Adrenal gland (tissue), 12 donors: Measurements from ENCODE around the gene CLEC16A. TPM values are rescaled to one million over a fixed set of nuclear protein-coding genes. Genes with fewer than 3 reads are reported as not detected.

ENCODE experiments used
- DNase-seq, 7 donors: peaks; one replicate each; pipeline ENCODE4 v3.0.0-alpha.2; 2019 to 2020
- H3K27ac ChIP-seq, 5 donors: fragments of 200-600 bp; sonication (generic) in 4 of 5; 1 replicate in 3 of 5; 2 replicates in 2 of 5; pipeline versions ENCODE4 v1.5.1 to v1.8.0; 2016 to 2020; ENCODE audit warnings: mild to moderate bottlenecking in 1 of 5
- H3K27me3 ChIP-seq: fragments of 200-600 bp; 2 replicates; pipeline ENCODE4 v1.8.0; 2021
- H3K36me3 ChIP-seq, 2 donors: fragments of 200-600 bp; replicated peaks in 1 of 2; 1 replicate in 1 of 2; 2 replicates in 1 of 2; pipeline versions ENCODE4 v1.5.1 to v1.8.0; 2018 to 2022
- H3K4me1 ChIP-seq, 2 donors: fragments of 200-600 bp; replicated peaks in 1 of 2; 1 replicate in 1 of 2; 2 replicates in 1 of 2; pipeline versions ENCODE4 v1.5.1 to v1.8.0; 2018 to 2021
- H3K4me3 ChIP-seq, 4 donors: fragments of 200-600 bp; sonication (generic) in 3 of 4; one replicate each; pipeline ENCODE4 v1.5.1; 2016 to 2018
- H3K9me3 ChIP-seq, 3 donors: fragments of 200-600 bp; sonication (generic) in 1 of 3; replicated peaks in 1 of 3; 1 replicate in 2 of 3; 2 replicates in 1 of 3; pipeline versions ENCODE4 v1.5.1 to v1.8.0; 2016 to 2021
- CTCF ChIP-seq, 6 experiments: fragments of 450-650 bp in 4 of 6; fragments of 200-600 bp in 2 of 6; sonication (generic) in 1 of 6; IDR thresholded peaks; 1 replicate in 5 of 6; 2 replicates in 1 of 6; pipeline versions ENCODE4 v1.5.1 to v1.8.0; 2016 to 2021; ENCODE audit warnings: antibody characterized with exemption in 6 of 6, mild to moderate bottlenecking in 2 of 6, moderate library complexity in 1 of 6
- POLR2A ChIP-seq, 2 donors: fragments of 450-650 bp; IDR thresholded peaks; one replicate each; pipeline ENCODE4 v1.6.1; 2017; ENCODE audit warnings: antibody characterized with exemption in 2 of 2, mild to moderate bottlenecking in 2 of 2, moderate library complexity in 1 of 2
- WGBS, 4 donors: extraction: QIAGEN DNeasy Blood & Tissue Kit in 2 of 4; methylation state at CpG; one replicate each; pipeline versions ENCODE4 v1.1.5 to v1.1.7; 2013 to 2017; 5-methylcytosine and 5-hydroxymethylcytosine counted together
- intact Hi-C, 2 donors: fragments of 100-400 bp; cut with DNase I; formaldehyde crosslinking; loops; one replicate each; pipeline versions ENCODE4 v1.14.1 to v1.15.0; 2022 to 2023
- polyA plus RNA-seq, 3 donors: library from polyadenylated mRNA; stranded (reverse); fragments of 200-250 nt in 2 of 3; fragments of 350-450 nt in 1 of 3; fragmentation: Illumina TruSeq in 1 of 3; extraction: RNeasy Lipid Tissue Mini Kit (QIAGEN cat#74804) in 1 of 3; gene quantifications; one replicate each; pipeline ENCODE4 v1.2.3, GENCODE V29; 2013 to 2014
- total RNA-seq, 9 donors: library from RNA; depleted of rRNA in 4 of 9; stranded (reverse); fragments of >200 nt in 4 of 9; fragments of 120-200 nt in 1 of 9; fragmentation: NEBNext Ultra II Directional in 1 of 9; extraction: Animal tissue kit (Norgen Biotek cat#: 25700) in 1 of 9; gene quantifications; one replicate each; pipeline versions ENCODE4 v1.1.0 to v1.2.4, GENCODE V29; 2013 to 2023
- donor health status: healthy with polysubstance abuse.
- donor health status: Bipolar disorder and iron deficiency.
- donor health status: DM: yes; HTN: yes; CAD: no.
- donor health status: DM: no; HTN: no; CAD: no.
- donor health status: DM: no; HTN: no; CAD: no.
- donor health status: DM: yes; HTN: yes; CAD: no.

The CLEC16A gene
- total and polyA plus RNA-seq, 12 donors = 14.0 to 37.2 (median 27.6) TPM

- Histone ChIP-seq H3K4me3 (no peak overlapping the region), H3K36me3 (no peaks in the 10 kb centered on the region), H3K9me3 (no peaks in the 10 kb centered on the region), H3K27ac (no peak overlapping the region), H3K4me1 (peaks cover 13 to 26% of the 10 kb centered on the region in 2 donors), H3K27me3 (no peaks in the 10 kb centered on the region)
- DNase-seq = no peak
- TF ChIP-seq POLR2A (IDR thresholded peaks at IDR 0.05) (no peak), CTCF (IDR thresholded peaks at IDR 0.05) (no peak)
- WGBS, 4 donors = 86 to 90% (median 86%) methylated on average over 6 to 7 of the region's 7 CpGs
- intact Hi-C loops = no loop called here
Observed at GRCh38 chr16:11157143-11157542, 212.8 kb downstream of the CLEC16A start.

GRCh38 chr16:11158018-11158417 lies 213.7 kb downstream of the CLEC16A start:
- TF ChIP-seq CTCF (IDR thresholded peaks at IDR 0.05) = no peak
- TF ChIP-seq POLR2A (IDR thresholded peaks at IDR 0.05) = no peak
- Histone ChIP-seq H3K9me3 (no peaks in the 10 kb centered on the region), H3K4me3 (no peak overlapping the region), H3K27ac (no peak overlapping the region), H3K4me1 (peaks cover 16 to 34% of the 10 kb centered on the region in 2 donors), H3K36me3 (no peaks in the 10 kb centered on the region), H3K27me3 (no peaks in the 10 kb centered on the region)
- intact Hi-C loops = no loop called here
- no peak for DNase-seq
- 86 to 93% (median 92%) methylated on average over 12 of the region's 12 CpGs for WGBS, 4 donors

DNA sequence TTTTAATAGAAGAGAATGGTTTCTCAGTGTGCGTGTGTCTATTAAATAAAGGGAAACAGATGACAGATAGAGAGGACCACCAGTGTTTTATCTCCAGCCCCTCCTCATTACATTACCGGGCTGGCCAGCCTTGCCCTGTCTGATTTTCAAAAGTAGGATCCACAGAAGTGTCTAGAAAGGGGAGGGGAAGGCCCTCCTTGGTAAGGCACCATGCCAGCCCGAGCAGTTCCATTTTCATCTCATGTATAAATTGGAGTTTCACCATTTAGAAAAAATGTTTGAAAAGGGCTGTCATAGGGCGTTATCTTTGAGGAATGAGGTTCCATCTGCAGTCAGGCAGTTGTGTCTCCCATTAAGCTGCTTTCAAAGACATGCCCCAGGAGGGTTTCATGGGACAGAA lies 214.9 kb downstream of the CLEC16A start:
- H3K27me3 ChIP-seq = no peaks in the 10 kb centered on the region
- intact Hi-C loops = no loop called here
- WGBS, 4 donors = 85 to 98% (median 91%) methylated on average over 4 of the region's 4 CpGs

GRCh38 chr16:11160676-11161115 lies 216.3 kb downstream of the CLEC16A start:
- intact Hi-C loops = loop anchor here (10.0 kb wide), 2 partner anchors 64 to 84 kb away; no protein-coding TSS in a partner anchor
- no peak overlapping the region for H3K27ac ChIP-seq
- H3K36me3 ChIP-seq = no peaks in the 10 kb centered on the region
- H3K4me1 ChIP-seq = peaks cover 16 to 34% of the 10 kb centered on the region in 2 donors
- H3K4me3 ChIP-seq = no peak overlapping the region
- TF ChIP-seq POLR2A (IDR thresholded peaks at IDR 0.05) = no peak
- TF ChIP-seq CTCF (IDR thresholded peaks at IDR 0.05) = no peak
- WGBS, 4 donors = 90 to 95% (median 94%) methylated on average over 4 of the region's 4 CpGs
- H3K9me3 ChIP-seq = no peaks in the 10 kb centered on the region
- DNase-seq = no peak
- no peaks in the 10 kb centered on the region for H3K27me3 ChIP-seq

More for the DNA sequence above, 214.9 kb downstream of the CLEC16A start:
- H3K9me3 ChIP-seq = no peaks in the 10 kb centered on the region
- TF ChIP-seq POLR2A (IDR thresholded peaks at IDR 0.05) (no peak), CTCF (IDR thresholded peaks at IDR 0.05) (no peak)
- no peak for DNase-seq
- H3K4me3 ChIP-seq = no peak overlapping the region
- peaks cover 16 to 40% of the 10 kb centered on the region in 2 donors for H3K4me1 ChIP-seq
- no peaks in the 10 kb centered on the region for H3K36me3 ChIP-seq
- no peak overlapping the region for H3K27ac ChIP-seq
